GM12878 (cell line): ENCODE results near the gene LMCD1. TPM values are rescaled to one million over a fixed set of nuclear protein-coding genes. Genes with fewer than 3 reads are reported as not detected.

Experiments
- ATAC-seq: fragments of 200-7000 bp; cut with Tn5 transposase; 3 replicates; pipeline ENCODE4 v1.9.1; 2020; ENCODE audit warnings: mild to moderate bottlenecking, moderate library complexity
- BruUV-seq: library from RNA; stranded (reverse); fragments of 400-500 nt; replicated peaks from 2 replicates; lab custom pipeline; 2021; lab: Mats Ljungman, UMichigan
- CTCF ChIA-PET: fragments of 300-600 bp; sonication (Branson Sonifier 250); formaldehyde crosslinking; extraction: SDS; loops from one replicate; lab custom pipeline; 2021; ENCODE audit warnings: inconsistent platforms; lab: Yijun Ruan, JAX
- POLR2A ChIA-PET: fragments of 350-600 bp; formaldehyde crosslinking; extraction: SDS; loops from one replicate; lab custom pipeline; 2021; ENCODE audit warnings: inconsistent platforms; lab: Charles Lee
- RAD21 ChIA-PET: fragments of 300-600 bp; sonication (Branson Sonifier 250); formaldehyde crosslinking; loops from one replicate; lab custom pipeline; 2023; ENCODE audit warnings: antibody characterized with exemption; ENCODE audit not compliant: unreplicated experiment; lab: Charles Lee
- SMC1A ChIA-PET: fragments of 300-600 bp; sonication (Branson Sonifier 250); formaldehyde crosslinking; loops from one replicate; lab custom pipeline; 2023; ENCODE audit not compliant: unreplicated experiment, uncharacterized antibody; lab: Charles Lee
- DNase-seq: peaks from one replicate; pipeline ENCODE4 v3.0.0-alpha.2; 2011; ENCODE audit warnings: low read depth, low spot score
- FAIRE-seq: peaks from 3 replicates; lab custom pipeline; 2011; peaks lifted over from hg19 to GRCh38; lab: Jason Lieb, UNC
- H2AFZ ChIP-seq: 2 replicates; pipeline ENCODE4 v1.6.0; 2011; ENCODE audit warnings: low read depth, low read length, control low read depth; ENCODE audit not compliant: control insufficient read depth
- H3K27ac ChIP-seq: 2 replicates; pipeline ENCODE4 v1.5.1; 2011; ENCODE audit warnings: control low read depth; ENCODE audit not compliant: control insufficient read depth, insufficient read depth
- H3K27me3 ChIP-seq, 2 experiments: replicated peaks in 1 of 2; 2 replicates each; pipeline versions ENCODE4 v1.6.0 to v1.6.1; 2011; ENCODE audit warnings: low read length in 1 of 2; ENCODE audit not compliant: control insufficient read depth in 2 of 2, insufficient read depth in 2 of 2
- H3K36me3 ChIP-seq, 2 experiments: 2 replicates each; pipeline ENCODE4 v1.5.1; 2011; ENCODE audit warnings: low read length in 1 of 2; ENCODE audit not compliant: control insufficient read depth in 2 of 2, insufficient read depth in 2 of 2
- H3K4me1 ChIP-seq: 2 replicates; pipeline ENCODE4 v1.6.1; 2011; ENCODE audit warnings: mild to moderate bottlenecking, low read length, moderate library complexity, mixed read lengths; ENCODE audit not compliant: control insufficient read depth, insufficient read depth
- H3K4me2 ChIP-seq: 2 replicates; pipeline ENCODE4 v1.6.0; 2011; ENCODE audit warnings: control low read depth; ENCODE audit not compliant: control insufficient read depth, insufficient read depth
- H3K4me3 ChIP-seq: fragments of 200-600 bp; sonication (generic); 2 replicates; pipeline ENCODE4 v1.5.1; 2016
- H3K79me2 ChIP-seq: 2 replicates; pipeline ENCODE4 v1.6.0; 2011; ENCODE audit warnings: low read length; ENCODE audit not compliant: control insufficient read depth, insufficient read depth
- H3K9ac ChIP-seq: 2 replicates; pipeline ENCODE4 v1.8.0; 2011; ENCODE audit warnings: low read length, control low read depth, mixed read lengths; ENCODE audit not compliant: control insufficient read depth, insufficient read depth
- H3K9me3 ChIP-seq: replicated peaks from 3 replicates; pipeline ENCODE4 v1.5.1; 2011; ENCODE audit warnings: mild to moderate bottlenecking, low read length; ENCODE audit not compliant: control insufficient read depth, insufficient read depth
- H4K20me1 ChIP-seq: 2 replicates; pipeline ENCODE4 v1.6.0; 2011; ENCODE audit not compliant: control insufficient read depth, insufficient read depth
- BCL11A ChIP-seq: IDR thresholded peaks from 2 replicates; pipeline ENCODE4 v1.6.1; 2011; ENCODE audit warnings: low read depth, low read length
- BCLAF1 ChIP-seq: fragments of 450-650 bp; IDR thresholded peaks from 2 replicates; pipeline ENCODE4 v1.6.1; 2017; ENCODE audit warnings: antibody characterized with exemption, mild to moderate bottlenecking, moderate library complexity
- BHLHE40 ChIP-seq, 2 experiments: fragments of 450-650 bp in 1 of 2; IDR thresholded peaks; 2 replicates each; pipeline ENCODE4 v1.6.1; 2011 to 2017; ENCODE audit warnings: low read depth in 2 of 2, borderline replicate concordance in 1 of 2, improper control_type of control experiment in 1 of 2, low read length in 1 of 2, mild to moderate bottlenecking in 1 of 2
- BRCA1 ChIP-seq: IDR thresholded peaks from 2 replicates; pipeline ENCODE4 v1.6.1; 2011; ENCODE audit warnings: low read depth, low read length, improper control_type of control experiment
- HCFC1 ChIP-seq: fragments of 150-350 bp; IDR thresholded peaks from 2 replicates; pipeline ENCODE4 v1.6.1; 2014; ENCODE audit warnings: low read length
- MTA2 ChIP-seq: fragments of 450-650 bp; IDR thresholded peaks from 2 replicates; pipeline ENCODE4 v1.6.1; 2016; ENCODE audit warnings: low read depth, mild to moderate bottlenecking, moderate library complexity
- NFIC ChIP-seq: IDR thresholded peaks from 2 replicates; pipeline ENCODE4 v1.6.1; 2012; ENCODE audit warnings: low read depth, mild to moderate bottlenecking, inconsistent platforms, low read length, moderate library complexity
- POLR2AphosphoS5 ChIP-seq: IDR thresholded peaks from 2 replicates; pipeline ENCODE4 v1.6.1; 2011; ENCODE audit warnings: mild to moderate bottlenecking, low read length, inconsistent platforms
- RBBP5 ChIP-seq: fragments of 200-600 bp; sonication (generic); conservative IDR thresholded peaks from 2 replicates; pipeline ENCODE4 v1.6.1; 2016
- STAT1 ChIP-seq: fragments of 450-650 bp; conservative IDR thresholded peaks from 2 replicates; pipeline ENCODE4 v1.6.1; 2014; ENCODE audit warnings: antibody characterized with exemption, mild to moderate bottlenecking
- TCF12 ChIP-seq: IDR thresholded peaks from 2 replicates; pipeline ENCODE4 v1.6.1; 2011; ENCODE audit warnings: low read depth, mild to moderate bottlenecking, low read length
- WRNIP1 ChIP-seq: IDR thresholded peaks from 2 replicates; pipeline ENCODE4 v1.6.1; 2011; ENCODE audit warnings: low read depth, low read length, improper control_type of control experiment, borderline replicate concordance
- ZBTB4 ChIP-seq: fragments of 450-650 bp; formaldehyde crosslinking; IDR thresholded peaks from 2 replicates; pipeline ENCODE4 v1.4.0; 2022; ENCODE audit warnings: mild to moderate bottlenecking, moderate library complexity
- WGBS: methylation state at CpG from one replicate; pipeline ENCODE4 v1.1.6; 2016; ENCODE audit warnings: low lambda C conversion rate; ENCODE audit not compliant: insufficient replicate concordance, insufficient coverage; ENCODE audit errors: missing lambda C conversion rate; 5-methylcytosine and 5-hydroxymethylcytosine counted together
- in situ Hi-C: fragments of 300-500 bp; cut with MboI; formaldehyde crosslinking; loops from 9 replicates; pipeline ENCODE4 v1.14.3; 2018; ENCODE audit warnings: mixed read lengths
- intact Hi-C: fragments of 100-400 bp; cut with micrococcal nuclease; formaldehyde crosslinking; loops from one replicate; pipeline ENCODE4 v1.14.2; 2022; ENCODE audit not compliant: unreplicated experiment
- polyA plus RNA-seq, 11 experiments: library from polyadenylated mRNA; depleted of rRNA in 4 of 11; unstranded in 6 of 11; stranded (reverse) in 5 of 11; fragments of >200 nt; fragmentation: Nextera tagmentation in 4 of 11; fragmentation: Illumina TruSeq in 1 of 11; extraction: Ambion mirVana in 4 of 11; extraction: Trizol in 1 of 11; gene quantifications; 1 replicate in 1 of 11; 2 replicates in 10 of 11; pipeline versions ENCODE4 v1.2.1 to v1.2.3, GENCODE V29; 2011 to 2016; ENCODE audit warnings: inconsistent platforms in 2 of 11, missing spikeins in 2 of 11, low read depth in 1 of 11
- total RNA-seq, 4 experiments: library from RNA; depleted of rRNA in 3 of 4; stranded (reverse); fragments of >200 nt in 3 of 4; fragmentation: Illumina TruSeq in 1 of 4; extraction: Trizol in 1 of 4; gene quantifications; 2 replicates each; pipeline versions ENCODE4 v1.2.1 to v1.2.3, GENCODE V29; 2013 to 2021

LMCD1 gene
- total and polyA plus RNA-seq, 10 of the 15 experiments (the other 5 are each of a cell fraction or from before 2014, with no cell fraction given): 0.27 to 6.4 (median 1.7) TPM

GRCh38 chr3:8457039-8457438 lies 44.6 kb upstream of the LMCD1 start:
- H3K27me3 ChIP-seq: no peaks in the 10 kb centered on the region
- ATAC-seq: no peak
- H3K27ac ChIP-seq: no peak overlapping the region
- H3K9ac ChIP-seq: no peak overlapping the region
- H3K79me2 ChIP-seq: no peaks in the 10 kb centered on the region
- SMC1A ChIA-PET: interaction anchor here (0.6 to 1.3 kb wide), 4 partner anchors 13 to 36 kb away, joined by 3 read pairs; no protein-coding TSS in a partner anchor
- H3K4me2 ChIP-seq: no peak overlapping the region
- H3K4me3 ChIP-seq: no peak overlapping the region
- no peak overlapping the region for H2AFZ ChIP-seq
- intact Hi-C loops: no loop called here
- POLR2A ChIA-PET: interaction anchor here (1.2 kb wide), 1 partner anchor 118 kb away, joined by 3 read pairs; no protein-coding TSS in a partner anchor
- no peak for DNase-seq
- TF ChIP-seq POLR2AphosphoS5: no peak
- no peak for TF ChIP-seq NFIC
- TF ChIP-seq BRCA1: no peak
- no peak for TF ChIP-seq HCFC1
- H3K36me3 ChIP-seq: no peaks in the 10 kb centered on the region
- no peaks in the 10 kb centered on the region for H3K4me1 ChIP-seq
- in situ Hi-C loops: no loop called here
- no TSS peak for BruUV-seq
- RAD21 ChIA-PET: no interaction called here
- no peaks in the 10 kb centered on the region for H3K9me3 ChIP-seq
- FAIRE-seq: no peak
- CTCF ChIA-PET: interaction anchor here (0.7 to 1.3 kb wide), 2 partner anchors 40 to 42 kb away, joined by 3 read pairs; no protein-coding TSS in a partner anchor
- 96% methylated on average over 1 of the region's 1 CpG for WGBS
- no peaks in the 10 kb centered on the region for H4K20me1 ChIP-seq

GRCh38 chr3:8458238-8458661 lies 43.4 kb upstream of the LMCD1 start:
- ChIA-PET POLR2A (no interaction called here), RAD21 (no interaction called here), CTCF (no interaction called here), SMC1A (no interaction called here)
- WGBS: 30% methylated on average over 2 of the region's 2 CpGs
- in situ Hi-C loops: no loop called here
- Histone ChIP-seq H3K4me2 (no peak overlapping the region), H3K27me3 (no peaks in the 10 kb centered on the region), H3K27ac (no peak overlapping the region), H3K79me2 (no peaks in the 10 kb centered on the region), H3K9ac (no peak overlapping the region), H3K4me1 (no peaks in the 10 kb centered on the region), H3K4me3 (no peak overlapping the region), H4K20me1 (no peaks in the 10 kb centered on the region), H3K36me3 (no peaks in the 10 kb centered on the region), H3K9me3 (no peaks in the 10 kb centered on the region), H2AFZ (no peak overlapping the region)
- ATAC-seq: no peak
- no peak for DNase-seq
- BruUV-seq: no TSS peak
- intact Hi-C loops: no loop called here
- FAIRE-seq: no peak
- TF ChIP-seq BCLAF1 (no peak), BCL11A (no peak), RBBP5 (no peak), TCF12 (no peak), MTA2 (no peak), BHLHE40 (IDR thresholded peaks at IDR 0.05; ENCODE audit: borderline replicate concordance in 1 of 2, low read depth in 2 of 2, low read length in 1 of 2) (no peak), ZBTB4 (CRISPR knock-in tag) (no peak), WRNIP1 (no peak), STAT1 (no peak)
